ENCODE measurements around the gene RIPOR3.
A peak's percentile ranks its signal among the peaks of the same experiment; 100 is the strongest.

Gene RIPOR3

GRCh38 chr20:50720582-50720981 is 29.2 kb upstream of the RIPOR3 start:
- H2BK120ac ChIP-seq (ENCODE audit: low read depth, low read length), result no peak overlapping the region
- no peaks in the 10 kb centered on the region for H3K9me3 ChIP-seq (ENCODE audit: control insufficient read depth, low read length)
- H2BK12ac ChIP-seq (ENCODE audit: low read length in 2 of 2), result no peak overlapping the region
- DNase-seq, result no peak
- H3K9ac ChIP-seq (ENCODE audit: low read length), result no peak overlapping the region
- no peak overlapping the region for H3K14ac ChIP-seq (ENCODE audit: low read length in 2 of 2)
- no peaks in the 10 kb centered on the region for H3K36me3 ChIP-seq (ENCODE audit: control insufficient read depth in 1 of 2, insufficient read depth in 2 of 2, low read depth in 1 of 2, low read length in 2 of 2)
- H3K27ac ChIP-seq (ENCODE audit: low read length, poor library complexity, severe bottlenecking), result no peak overlapping the region
- no peak overlapping the region for H2BK15ac ChIP-seq (ENCODE audit: low read depth, poor library complexity, severe bottlenecking)
- no peak overlapping the region for H4K91ac ChIP-seq (ENCODE audit: low read length)
- no peaks in the 10 kb centered on the region for H3K27me3 ChIP-seq (ENCODE audit: control insufficient read depth in 1 of 2, insufficient read depth in 1 of 2, low read length in 2 of 2)
- no peak overlapping the region for H2AK5ac ChIP-seq (ENCODE audit: low read length, severe bottlenecking)
- H3K18ac ChIP-seq (ENCODE audit: low read depth in 1 of 2, low read length in 2 of 2), result no peak overlapping the region
- no peak overlapping the region for H3K23ac ChIP-seq (ENCODE audit: low read length in 2 of 2)
- H2BK5ac ChIP-seq (ENCODE audit: low read depth, low read length, poor library complexity, severe bottlenecking), result no peak overlapping the region
- peaks cover 17% of the 10 kb centered on the region for H3K4me1 ChIP-seq (ENCODE audit: control insufficient read depth, insufficient read depth, low read depth, low read length)
- H4K8ac ChIP-seq (ENCODE audit: low read length), result no peak overlapping the region
- no peak overlapping the region for H2AFZ ChIP-seq (ENCODE audit: low read depth, low read length)
- no peak overlapping the region for H3K4me2 ChIP-seq (ENCODE audit: low read length, poor library complexity, severe bottlenecking)
- H3K79me1 ChIP-seq (replicated peaks; ENCODE audit: low read length, poor library complexity, severe bottlenecking), result no peaks in the 10 kb centered on the region
- H3K4ac ChIP-seq (ENCODE audit: low read depth in 1 of 2, low read length in 2 of 2), result no peak overlapping the region
- no peak overlapping the region for H3K4me3 ChIP-seq (ENCODE audit: insufficient read depth in 1 of 2, low read depth in 1 of 2, low read length in 2 of 2)

DNA sequence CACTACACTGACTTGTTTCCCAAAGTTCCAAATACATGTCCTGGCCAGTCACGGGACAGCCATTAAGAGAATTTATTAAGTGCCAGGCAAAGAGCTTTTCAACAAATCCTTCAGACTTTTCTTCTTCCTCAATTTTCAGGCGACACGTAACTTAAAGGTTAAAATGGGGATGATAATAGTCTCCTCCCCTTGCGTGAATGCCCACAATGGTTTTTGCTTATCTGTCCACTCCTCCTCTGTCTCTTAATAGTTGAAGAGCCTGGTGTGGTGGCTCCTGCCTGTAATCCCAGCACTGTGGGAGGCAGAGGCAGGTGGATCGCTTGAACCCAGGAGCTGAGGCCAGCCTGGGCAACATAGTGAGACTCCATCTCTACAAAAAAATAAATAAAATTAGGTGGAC is 28.7 kb upstream of the RIPOR3 start:
- Histone ChIP-seq H3K27ac (ENCODE audit: low read length, poor library complexity, severe bottlenecking) (no peak overlapping the region), H3K4me2 (ENCODE audit: low read length, poor library complexity, severe bottlenecking) (no peak overlapping the region), H3K9me3 (ENCODE audit: control insufficient read depth, low read length) (no peaks in the 10 kb centered on the region), H3K36me3 (ENCODE audit: control insufficient read depth in 1 of 2, insufficient read depth in 2 of 2, low read depth in 1 of 2, low read length in 2 of 2) (no peaks in the 10 kb centered on the region), H2BK15ac (ENCODE audit: low read depth, poor library complexity, severe bottlenecking) (no peak overlapping the region), H2BK12ac (ENCODE audit: low read length in 2 of 2) (no peak overlapping the region), H3K14ac (ENCODE audit: low read length in 2 of 2) (no peak overlapping the region), H3K79me1 (replicated peaks; ENCODE audit: low read length, poor library complexity, severe bottlenecking) (no peaks in the 10 kb centered on the region), H2AK5ac (ENCODE audit: low read length, severe bottlenecking) (peak overlapping the region; percentile 20), H2AFZ (ENCODE audit: low read depth, low read length) (no peak overlapping the region), H3K4ac (ENCODE audit: low read depth in 1 of 2, low read length in 2 of 2) (no peak overlapping the region), H2BK120ac (ENCODE audit: low read depth, low read length) (no peak overlapping the region), H4K91ac (ENCODE audit: low read length) (no peak overlapping the region), H3K23ac (ENCODE audit: low read length in 2 of 2) (no peak overlapping the region), H3K27me3 (ENCODE audit: control insufficient read depth in 1 of 2, insufficient read depth in 1 of 2, low read length in 2 of 2) (no peaks in the 10 kb centered on the region), H3K9ac (ENCODE audit: low read length) (no peak overlapping the region), H3K4me3 (ENCODE audit: insufficient read depth in 1 of 2, low read depth in 1 of 2, low read length in 2 of 2) (no peak overlapping the region), H4K8ac (ENCODE audit: low read length) (no peak overlapping the region), H3K4me1 (ENCODE audit: control insufficient read depth, insufficient read depth, low read depth, low read length) (peaks cover 14% of the 10 kb centered on the region), H2BK5ac (ENCODE audit: low read depth, low read length, poor library complexity, severe bottlenecking) (no peak overlapping the region), H3K18ac (ENCODE audit: low read depth in 1 of 2, low read length in 2 of 2) (no peak overlapping the region)
- no peak for DNase-seq
- WGBS, result 92% methylated on average over 4 of the region's 5 CpGs

GRCh38 chr20:50719328-50719727 is 28.0 kb upstream of the RIPOR3 start:
- H3K18ac ChIP-seq (ENCODE audit: low read depth in 1 of 2, low read length in 2 of 2), result no peak overlapping the region
- H3K14ac ChIP-seq (ENCODE audit: low read length in 2 of 2), result no peak overlapping the region
- H3K4ac ChIP-seq (ENCODE audit: low read depth in 1 of 2, low read length in 2 of 2), result no peak overlapping the region
- 97% methylated on average over 4 of the region's 4 CpGs for WGBS
- H2BK120ac ChIP-seq (ENCODE audit: low read depth, low read length), result no peak overlapping the region
- H4K91ac ChIP-seq (ENCODE audit: low read length), result no peak overlapping the region
- no peaks in the 10 kb centered on the region for H3K79me1 ChIP-seq (replicated peaks; ENCODE audit: low read length, poor library complexity, severe bottlenecking)
- H3K23ac ChIP-seq (ENCODE audit: low read length in 2 of 2), result no peak overlapping the region
- no peaks in the 10 kb centered on the region for H3K9me3 ChIP-seq (ENCODE audit: control insufficient read depth, low read length)
- no peak overlapping the region for H3K27ac ChIP-seq (ENCODE audit: low read length, poor library complexity, severe bottlenecking)
- no peak overlapping the region for H2BK5ac ChIP-seq (ENCODE audit: low read depth, low read length, poor library complexity, severe bottlenecking)
- no peak overlapping the region for H2AK5ac ChIP-seq (ENCODE audit: low read length, severe bottlenecking)
- peaks cover 12% of the 10 kb centered on the region for H3K4me1 ChIP-seq (ENCODE audit: control insufficient read depth, insufficient read depth, low read depth, low read length)
- H4K8ac ChIP-seq (ENCODE audit: low read length), result no peak overlapping the region
- H3K9ac ChIP-seq (ENCODE audit: low read length), result no peak overlapping the region
- H3K36me3 ChIP-seq (ENCODE audit: control insufficient read depth in 1 of 2, insufficient read depth in 2 of 2, low read depth in 1 of 2, low read length in 2 of 2), result no peaks in the 10 kb centered on the region
- no peak overlapping the region for H2BK12ac ChIP-seq (ENCODE audit: low read length in 2 of 2)
- DNase-seq, result no peak
- H2BK15ac ChIP-seq (ENCODE audit: low read depth, poor library complexity, severe bottlenecking), result no peak overlapping the region
- H3K4me3 ChIP-seq (ENCODE audit: insufficient read depth in 1 of 2, low read depth in 1 of 2, low read length in 2 of 2), result no peak overlapping the region
- H3K27me3 ChIP-seq (ENCODE audit: control insufficient read depth in 1 of 2, insufficient read depth in 1 of 2, low read length in 2 of 2), result no peaks in the 10 kb centered on the region
- no peak overlapping the region for H2AFZ ChIP-seq (ENCODE audit: low read depth, low read length)
- no peak overlapping the region for H3K4me2 ChIP-seq (ENCODE audit: low read length, poor library complexity, severe bottlenecking)

DNA sequence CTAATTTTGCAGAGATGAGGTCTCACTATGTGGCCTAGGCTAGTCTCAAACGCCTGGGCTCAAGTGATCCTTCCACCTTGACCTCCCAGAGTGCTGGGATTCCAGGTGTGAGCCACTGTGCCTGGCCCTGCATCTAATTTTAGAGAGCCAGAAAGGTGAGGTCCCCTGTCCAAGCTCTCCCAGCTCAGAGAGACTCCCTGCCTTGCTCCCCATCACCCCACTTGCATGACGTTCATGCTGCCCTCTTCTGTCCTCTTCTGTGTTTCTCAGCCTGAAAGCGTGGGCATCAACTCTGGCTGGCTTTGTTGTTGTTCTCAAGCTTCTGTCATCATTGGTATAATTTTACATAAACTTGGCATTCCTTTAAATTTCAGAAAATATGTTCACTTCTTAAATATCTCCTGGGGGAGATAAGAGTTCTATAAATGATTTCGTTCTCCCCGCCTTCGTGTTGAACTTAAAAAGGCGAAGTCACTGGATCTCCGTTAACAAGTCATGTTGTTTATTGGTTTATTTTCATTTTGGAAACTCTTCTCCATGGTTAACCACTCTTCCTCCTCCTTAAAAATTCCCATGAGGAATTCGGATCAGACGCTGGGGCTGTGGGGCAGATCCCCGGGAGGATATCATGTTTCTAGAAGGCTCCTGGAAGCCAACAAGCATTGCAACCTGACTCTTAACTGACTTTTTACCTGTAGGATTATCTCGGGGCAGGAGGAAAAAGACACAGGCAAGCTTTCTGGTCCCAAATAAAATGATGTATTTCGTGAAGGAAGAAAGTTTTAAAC is 26.8 kb upstream of the RIPOR3 start:
- DNase-seq, result no peak
- Histone ChIP-seq H3K27me3 (ENCODE audit: control insufficient read depth in 1 of 2, insufficient read depth in 1 of 2, low read length in 2 of 2) (no peaks in the 10 kb centered on the region), H3K4ac (ENCODE audit: low read depth in 1 of 2, low read length in 2 of 2) (no peak overlapping the region), H3K36me3 (ENCODE audit: control insufficient read depth in 1 of 2, insufficient read depth in 2 of 2, low read depth in 1 of 2, low read length in 2 of 2) (no peaks in the 10 kb centered on the region), H3K4me1 (ENCODE audit: control insufficient read depth, insufficient read depth, low read depth, low read length) (peaks cover 7% of the 10 kb centered on the region), H2BK120ac (ENCODE audit: low read depth, low read length) (peak overlapping the region; percentile 64), H2BK12ac (ENCODE audit: low read length in 2 of 2) (no peak overlapping the region), H3K27ac (ENCODE audit: low read length, poor library complexity, severe bottlenecking) (no peak overlapping the region), H3K9ac (ENCODE audit: low read length) (peak overlapping the region; percentile 43), H3K9me3 (ENCODE audit: control insufficient read depth, low read length) (no peaks in the 10 kb centered on the region), H2AK5ac (ENCODE audit: low read length, severe bottlenecking) (peak overlapping the region; percentile 87), H2BK5ac (ENCODE audit: low read depth, low read length, poor library complexity, severe bottlenecking) (no peak overlapping the region), H3K4me3 (ENCODE audit: insufficient read depth in 1 of 2, low read depth in 1 of 2, low read length in 2 of 2) (no peak overlapping the region), H3K79me1 (replicated peaks; ENCODE audit: low read length, poor library complexity, severe bottlenecking) (no peaks in the 10 kb centered on the region), H3K14ac (ENCODE audit: low read length in 2 of 2) (peak overlapping the region in 1 of 2 experiments; percentile 10), H4K91ac (ENCODE audit: low read length) (no peak overlapping the region), H4K8ac (ENCODE audit: low read length) (peak overlapping the region; percentile 3), H2AFZ (ENCODE audit: low read depth, low read length) (no peak overlapping the region), H3K23ac (ENCODE audit: low read length in 2 of 2) (no peak overlapping the region), H2BK15ac (ENCODE audit: low read depth, poor library complexity, severe bottlenecking) (no peak overlapping the region), H3K18ac (ENCODE audit: low read depth in 1 of 2, low read length in 2 of 2) (peak overlapping the region in 1 of 2 experiments; percentile 46), H3K4me2 (ENCODE audit: low read length, poor library complexity, severe bottlenecking) (no peak overlapping the region)
- WGBS, result 73% methylated on average over 10 of the region's 13 CpGs

All from mesenchymal stem cell (in vitro differentiated cells and primary cell).